ENCODE measurements around the gene RAVER2.
"Not testable (repeated sequence)": the region's sequence is repeated elsewhere in the genome, so short reads cannot be mapped to it uniquely, and the experiment has no call there.

The RAVER2 gene

GRCh38 chr1:64814427-64814826 lies 69.6 kb downstream of the RAVER2 start:
- no peak for DNase-seq

DNA sequence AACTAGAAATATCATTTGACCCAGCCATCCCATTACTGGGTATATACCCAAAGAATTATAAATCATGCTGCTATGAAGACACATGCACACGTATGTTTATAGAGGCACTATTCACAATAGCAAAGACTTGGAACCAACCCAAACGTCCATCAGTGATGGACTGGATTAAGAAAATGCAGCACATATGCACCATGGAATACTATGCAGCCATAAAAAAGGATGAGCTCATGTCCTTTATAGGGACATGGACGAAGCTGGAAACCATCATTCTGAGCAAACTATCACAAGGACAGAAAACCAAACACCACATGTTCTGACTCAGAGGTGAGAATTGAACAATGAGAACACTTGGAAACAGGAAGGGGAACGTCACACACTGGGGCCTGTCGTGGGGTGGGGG lies 72.5 kb downstream of the RAVER2 start:
- DNase-seq: not testable (repeated sequence)

- not testable (repeated sequence) for DNase-seq
Observed at GRCh38 chr1:64820572-64820971, 75.7 kb downstream of the RAVER2 start.

- DNase-seq: no peak
Observed at GRCh38 chr1:64822621-64823020, 77.7 kb downstream of the RAVER2 start.

DNA sequence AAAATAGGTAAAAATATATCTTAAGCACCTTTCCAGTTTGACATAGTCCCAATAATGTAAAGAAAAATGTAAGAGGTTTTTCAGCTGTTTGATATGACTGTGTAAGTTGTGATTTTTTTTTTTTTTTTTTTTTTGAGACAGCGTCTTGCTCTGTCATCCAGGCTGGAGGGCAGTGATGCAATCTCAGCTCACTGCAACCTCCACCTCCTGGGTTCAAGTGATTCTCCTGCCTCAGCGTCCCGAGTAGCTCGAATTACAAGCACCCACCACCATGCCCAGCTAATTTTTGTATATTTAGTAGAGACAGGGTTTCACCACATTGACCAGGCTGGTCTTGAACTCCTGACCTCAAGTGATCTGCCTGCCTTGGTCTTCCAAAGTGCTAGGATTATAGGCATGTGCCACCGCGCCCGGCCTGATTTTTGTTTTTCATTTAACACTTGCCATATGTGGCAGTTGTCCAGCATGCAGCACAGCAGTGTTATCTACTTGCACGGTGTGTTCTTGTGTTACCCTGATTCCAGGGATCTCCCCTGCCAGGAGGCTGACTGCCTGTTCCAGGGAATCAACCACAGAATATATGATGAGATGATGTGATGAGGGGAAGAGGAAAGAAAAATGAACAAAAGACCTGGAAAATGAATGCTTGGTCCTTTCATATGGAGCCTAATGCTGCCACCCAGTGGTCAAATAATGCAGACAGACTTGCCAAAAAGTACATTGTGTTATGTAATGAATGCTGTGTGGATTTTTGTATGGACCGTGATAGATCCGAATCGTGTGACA lies 79.0 kb downstream of the RAVER2 start:
- peak; percentile 14 to 22 for DNase-seq

DNA sequence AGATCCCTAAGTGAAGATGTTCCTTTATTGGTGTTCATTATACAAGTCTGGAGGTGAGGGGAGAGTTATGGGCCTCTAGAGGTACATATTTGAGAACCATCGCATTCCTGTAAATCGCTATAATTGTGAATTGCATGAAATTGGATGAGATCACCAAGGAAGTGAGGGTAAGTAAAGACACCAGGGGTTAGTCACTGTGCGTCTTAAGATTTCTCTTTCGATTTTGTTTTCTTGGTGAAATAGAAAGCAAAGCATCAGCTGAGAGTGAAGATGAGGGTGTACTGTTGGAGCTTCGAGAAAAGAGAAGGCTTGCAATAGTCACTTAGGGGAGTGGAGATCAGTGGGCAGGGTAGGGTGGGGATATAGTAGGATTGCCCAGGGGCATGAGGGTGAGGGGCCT lies 82.1 kb downstream of the RAVER2 start:
- no peak for DNase-seq

- DNase-seq: no peak
Observed at GRCh38 chr1:64828829-64829228, 84.0 kb downstream of the RAVER2 start.

DNA sequence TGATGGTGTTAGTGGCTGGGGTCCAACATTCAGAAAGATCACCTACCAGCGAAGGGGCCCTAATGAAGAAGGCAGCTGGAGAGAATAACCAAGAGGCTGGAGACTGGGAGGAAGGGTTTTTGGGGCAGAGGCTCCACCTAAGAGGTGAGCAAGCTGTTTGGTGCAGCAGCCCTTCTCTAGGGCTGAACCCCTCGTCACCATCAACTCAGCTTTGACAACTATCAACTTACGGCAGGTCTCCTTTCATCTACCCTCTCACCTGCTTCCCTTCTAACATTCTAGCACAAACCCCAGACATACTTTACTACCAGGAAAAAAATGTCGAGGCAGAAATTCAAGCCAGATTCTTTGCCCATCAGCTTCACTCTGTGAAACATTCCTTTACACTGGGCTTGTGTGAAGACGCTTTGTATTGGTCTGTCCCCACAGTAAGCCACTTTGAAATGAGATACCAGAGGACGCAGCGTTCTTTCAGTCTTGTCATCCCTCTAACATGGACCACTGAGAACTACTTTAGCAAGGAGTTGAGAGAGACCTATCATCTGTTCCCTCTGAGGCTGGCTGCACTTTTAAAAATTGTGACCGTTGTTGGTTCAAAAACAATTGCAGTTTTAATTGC lies 84.6 kb downstream of the RAVER2 start:
- no peak for DNase-seq

GRCh38 chr1:64830030-64830651 lies 85.3 kb downstream of the RAVER2 start:
- no peak for DNase-seq

GRCh38 chr1:64834734-64835133 lies 89.9 kb downstream of the RAVER2 start:
- DNase-seq: no peak

- DNase-seq: no peak
Observed at GRCh38 chr1:64836802-64837201, 91.9 kb downstream of the RAVER2 start.

GRCh38 chr1:64838486-64838885 lies 93.6 kb downstream of the RAVER2 start:
- no peak for DNase-seq

DNA sequence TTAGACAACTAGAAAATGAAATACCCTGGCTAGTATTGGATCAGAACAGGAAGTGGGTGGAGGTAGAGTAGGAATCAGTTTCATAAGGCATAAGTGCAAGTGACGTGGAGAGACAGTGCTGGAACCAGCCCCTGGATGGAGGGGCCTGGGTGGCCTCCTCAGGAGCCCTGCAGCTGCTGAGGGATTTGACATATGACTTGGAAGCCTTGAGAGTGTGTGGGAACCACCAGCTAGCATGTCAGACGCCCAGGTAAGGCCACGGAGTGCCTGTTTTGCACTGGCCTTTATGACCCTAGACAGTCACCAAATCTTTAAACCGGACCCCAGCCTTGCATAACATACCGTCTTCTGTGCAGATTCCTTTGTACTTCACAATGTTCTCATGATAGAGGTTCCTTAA lies 94.4 kb downstream of the RAVER2 start:
- DNase-seq: no peak

- no peak for DNase-seq
Observed at GRCh38 chr1:64839732-64840405, 95.0 kb downstream of the RAVER2 start.

DNA sequence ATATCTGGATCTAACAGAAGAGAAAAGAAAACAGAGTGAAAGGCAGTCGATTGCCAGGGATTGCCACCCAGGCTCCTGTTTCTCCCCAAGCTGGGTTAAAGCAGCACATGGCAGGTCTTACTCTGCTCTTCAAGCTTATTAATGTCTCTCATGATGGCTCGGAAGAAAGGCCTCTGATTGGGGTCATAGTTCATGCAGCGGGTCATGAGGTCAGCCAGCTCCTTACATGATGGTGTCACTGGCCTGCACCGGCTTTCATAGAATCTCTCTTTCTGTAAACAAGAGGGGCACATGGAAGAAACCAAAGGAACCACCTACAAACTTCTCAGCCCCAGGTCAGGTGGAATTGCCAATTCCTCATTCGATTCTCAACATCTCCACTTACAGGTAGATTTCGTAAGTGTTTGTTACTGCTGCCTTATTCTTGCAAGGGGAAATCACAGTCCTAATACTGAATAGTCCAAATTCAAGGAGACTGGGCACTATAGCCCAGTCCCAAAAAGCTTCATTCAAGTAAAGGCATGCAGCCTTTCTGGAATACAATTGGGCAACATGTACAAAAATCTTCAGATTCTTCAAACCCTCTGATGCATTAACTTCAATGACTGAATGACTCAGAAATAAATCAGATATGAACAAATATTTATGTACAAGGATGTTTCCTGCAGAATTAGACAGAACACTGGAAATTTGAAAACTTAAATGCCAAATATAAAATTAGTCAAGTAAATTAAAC lies 96.6 kb downstream of the RAVER2 start:
- no peak for DNase-seq

- no peak for DNase-seq
Observed at GRCh38 chr1:64842224-64842623, 97.3 kb downstream of the RAVER2 start.

DNA sequence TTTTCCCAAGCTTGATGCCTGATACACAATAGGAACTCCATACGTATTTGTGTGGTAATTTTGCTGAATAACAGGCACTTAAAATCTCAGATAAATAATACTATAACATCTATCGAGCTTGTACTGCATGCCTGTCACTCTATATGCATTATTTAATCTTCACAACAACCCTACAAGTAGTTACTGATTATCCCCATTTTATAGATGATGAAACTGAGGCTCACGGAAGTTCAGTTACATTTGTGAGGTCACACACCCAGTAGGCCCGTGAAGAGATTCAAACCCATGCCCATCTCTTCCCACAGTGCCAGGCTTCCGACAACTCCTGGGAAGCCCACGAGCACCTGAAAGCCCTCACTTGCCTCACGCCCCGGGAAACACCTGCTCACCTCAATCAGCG lies 98.8 kb downstream of the RAVER2 start:
- no peak for DNase-seq

GRCh38 chr1:64844175-64844574 lies 99.3 kb downstream of the RAVER2 start:
- DNase-seq: no peak

- no peak for DNase-seq
Observed at GRCh38 chr1:64844609-64845008, 99.7 kb downstream of the RAVER2 start.

DNA sequence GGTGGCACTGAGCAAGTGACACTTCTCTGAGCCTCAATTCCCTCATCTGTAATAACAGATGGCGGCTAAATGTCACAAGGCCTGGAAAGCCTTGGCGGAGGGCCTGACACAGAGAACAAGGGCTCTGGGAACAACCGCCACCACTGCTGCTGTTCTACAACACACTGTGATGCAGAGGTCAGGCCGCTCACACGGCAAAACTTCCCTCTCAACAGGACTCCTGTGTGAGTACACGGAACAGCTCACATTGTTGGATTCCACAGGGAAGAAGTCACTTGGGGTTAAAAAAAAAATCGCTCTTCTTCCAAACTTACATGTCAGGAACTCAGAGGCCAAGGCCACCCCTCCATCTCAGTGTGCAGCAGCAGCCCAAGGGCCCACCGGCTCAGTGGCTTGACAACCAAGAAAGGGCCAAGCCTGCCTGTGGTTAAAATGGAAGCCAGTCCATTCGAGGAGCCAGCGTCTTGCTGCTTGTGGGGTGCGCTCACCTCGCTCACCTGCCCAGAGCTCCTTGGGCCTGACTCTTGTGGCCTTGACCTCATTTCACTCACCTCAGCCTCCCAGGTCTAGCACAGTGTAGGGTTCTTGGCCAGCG lies 101.1 kb downstream of the RAVER2 start:
- no peak for DNase-seq

- no peak for DNase-seq
Observed at GRCh38 chr1:64846573-64847430, 101.9 kb downstream of the RAVER2 start.

GRCh38 chr1:64847666-64848065 lies 102.8 kb downstream of the RAVER2 start:
- no peak for DNase-seq
